Brain pericyte (primary cell): ENCODE measurements around the gene CLTA.
"Not testable (repeated sequence)": the region's sequence is repeated elsewhere in the genome, so short reads cannot be mapped to it uniquely, and the experiment has no call there.

Experiments
- DNase-seq: peaks from one replicate; pipeline ENCODE4 v3.0.0-alpha.2; 2012; ENCODE audit warnings: low read depth, low spot score

Gene CLTA

DNA sequence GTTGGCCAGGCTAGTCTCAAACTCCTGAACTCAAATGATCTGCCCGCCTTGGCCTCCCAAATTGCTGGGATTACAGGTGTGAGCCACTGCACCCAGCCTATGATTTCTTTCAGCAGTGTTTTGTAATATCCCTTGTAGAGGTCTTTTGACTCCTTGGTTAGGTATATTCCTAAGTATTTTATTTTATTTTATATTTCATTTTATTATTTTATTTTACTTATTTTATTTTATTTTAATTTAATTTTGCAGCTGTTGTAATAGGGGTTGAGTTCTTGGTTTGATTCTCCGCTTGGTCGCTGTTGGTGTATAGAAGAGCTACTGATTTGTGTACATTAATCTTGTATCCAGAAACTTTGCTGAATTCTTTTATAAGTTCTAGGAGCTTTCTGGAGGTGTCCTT lies 49.0 kb downstream of the CLTA start:
- DNase-seq: not testable (repeated sequence)

DNA sequence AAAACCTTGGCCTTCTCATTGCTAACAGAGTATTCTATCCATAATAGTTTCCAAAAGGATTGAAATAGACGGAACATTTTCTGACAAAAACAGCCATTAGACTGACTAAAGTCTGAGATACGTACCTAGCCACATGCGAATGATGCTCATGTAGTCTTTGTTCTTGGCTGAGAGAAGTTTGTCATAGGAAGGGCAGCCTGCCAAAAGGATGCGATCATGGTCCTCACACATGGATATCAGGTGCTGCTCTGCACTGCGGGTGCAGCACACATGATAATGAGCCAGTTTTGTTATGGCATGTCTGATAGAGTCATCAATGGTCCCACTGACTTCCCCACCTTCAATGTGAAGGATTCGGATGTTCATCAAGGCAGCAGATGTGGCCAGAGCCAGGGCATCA lies 55.2 kb downstream of the CLTA start:
- DNase-seq: no peak

DNA sequence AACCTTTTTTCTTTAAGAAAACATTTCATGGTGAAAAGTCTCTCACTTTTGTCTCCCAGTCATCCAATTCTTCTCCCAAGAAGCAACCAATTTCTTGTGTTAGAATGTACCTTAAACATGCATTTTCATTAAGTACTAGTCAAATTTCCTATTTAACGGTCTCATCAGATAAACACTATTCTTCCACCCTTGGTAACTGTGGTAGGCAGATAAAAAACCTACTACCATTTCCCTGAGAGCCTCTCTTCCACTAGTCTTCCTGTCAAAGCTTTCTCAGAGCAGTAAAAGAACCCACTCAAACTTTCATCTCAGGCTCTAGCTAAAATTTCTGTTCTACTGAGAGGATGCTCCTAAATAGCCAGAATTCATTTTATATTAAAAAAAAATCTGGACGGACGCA lies 56.6 kb downstream of the CLTA start:
- DNase-seq: no peak

DNA sequence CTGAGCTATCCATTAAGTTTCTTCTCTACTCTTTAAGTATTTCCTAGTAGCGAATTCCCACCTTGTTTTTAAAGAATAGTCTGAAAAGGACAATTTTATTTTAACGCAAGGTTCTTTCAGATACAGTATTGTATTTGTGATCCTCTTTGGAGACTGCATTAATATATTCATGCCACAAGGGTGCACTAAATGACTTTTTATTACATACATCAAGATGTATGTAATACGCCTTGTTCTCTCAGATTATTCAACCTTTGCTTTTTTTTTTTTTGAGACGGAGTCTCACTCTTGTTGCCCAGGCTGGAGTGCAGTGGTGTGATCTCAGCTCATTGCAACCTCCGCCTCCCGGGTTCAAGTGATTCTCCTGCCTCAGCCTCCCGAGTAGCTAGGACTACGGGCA lies 57.3 kb downstream of the CLTA start:
- DNase-seq: not testable (repeated sequence)

DNA sequence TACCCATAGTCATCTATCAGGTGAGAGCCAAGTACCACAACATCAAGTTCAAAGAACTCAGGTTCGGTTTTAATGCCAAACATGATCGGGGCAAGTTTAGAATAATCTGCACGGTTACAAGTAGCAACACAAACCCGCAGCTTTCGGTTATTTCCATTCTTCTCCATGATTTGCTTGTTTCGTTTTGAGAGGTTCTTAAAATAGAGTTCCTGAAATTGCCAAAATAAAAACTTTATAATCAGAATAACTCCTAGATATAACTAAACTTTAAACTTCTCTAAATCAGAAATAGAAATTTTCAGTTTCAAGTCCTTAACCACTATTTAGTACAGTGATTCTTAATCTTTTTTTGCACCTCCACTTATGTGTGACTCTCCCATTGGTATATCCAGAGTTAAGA lies 58.5 kb downstream of the CLTA start:
- DNase-seq: no peak

DNA sequence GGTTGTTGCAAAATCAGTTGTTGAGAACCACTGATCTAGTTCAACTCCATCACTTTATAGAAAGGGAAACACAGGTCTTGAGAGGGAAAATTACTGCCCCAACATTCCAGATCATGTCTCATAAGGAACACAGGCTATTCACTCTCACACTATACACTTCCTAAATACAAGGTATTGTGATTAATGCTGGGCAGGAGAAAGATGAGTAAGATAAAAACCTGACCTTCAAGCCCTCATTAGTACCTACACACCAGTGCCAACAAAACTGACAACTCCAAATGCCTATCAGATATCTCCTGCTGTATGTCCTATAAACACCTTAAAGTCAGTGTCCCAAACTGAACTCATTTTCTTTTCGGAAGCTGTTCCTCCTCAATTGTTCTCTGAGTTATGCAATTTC lies 59.4 kb downstream of the CLTA start:
- no peak for DNase-seq

DNA sequence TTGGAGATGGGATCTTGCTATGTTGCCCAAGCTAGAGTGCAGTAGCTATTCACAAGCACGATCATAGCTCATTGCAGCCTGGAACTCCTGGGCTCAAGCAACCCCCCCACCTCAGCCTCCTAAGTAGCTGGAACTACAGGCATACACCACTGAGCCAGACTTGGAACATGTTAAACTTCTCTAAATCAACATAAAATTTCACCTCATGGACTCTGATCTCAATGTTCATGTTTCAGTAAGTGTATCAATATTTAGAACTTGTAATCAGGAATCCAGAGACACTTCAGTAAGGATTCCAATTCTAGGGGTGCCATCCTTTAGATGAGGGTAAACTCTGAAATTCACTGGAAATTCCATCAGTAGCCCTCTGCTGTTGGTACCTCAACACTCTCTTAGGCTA lies 60.7 kb downstream of the CLTA start:
- DNase-seq: no peak

DNA sequence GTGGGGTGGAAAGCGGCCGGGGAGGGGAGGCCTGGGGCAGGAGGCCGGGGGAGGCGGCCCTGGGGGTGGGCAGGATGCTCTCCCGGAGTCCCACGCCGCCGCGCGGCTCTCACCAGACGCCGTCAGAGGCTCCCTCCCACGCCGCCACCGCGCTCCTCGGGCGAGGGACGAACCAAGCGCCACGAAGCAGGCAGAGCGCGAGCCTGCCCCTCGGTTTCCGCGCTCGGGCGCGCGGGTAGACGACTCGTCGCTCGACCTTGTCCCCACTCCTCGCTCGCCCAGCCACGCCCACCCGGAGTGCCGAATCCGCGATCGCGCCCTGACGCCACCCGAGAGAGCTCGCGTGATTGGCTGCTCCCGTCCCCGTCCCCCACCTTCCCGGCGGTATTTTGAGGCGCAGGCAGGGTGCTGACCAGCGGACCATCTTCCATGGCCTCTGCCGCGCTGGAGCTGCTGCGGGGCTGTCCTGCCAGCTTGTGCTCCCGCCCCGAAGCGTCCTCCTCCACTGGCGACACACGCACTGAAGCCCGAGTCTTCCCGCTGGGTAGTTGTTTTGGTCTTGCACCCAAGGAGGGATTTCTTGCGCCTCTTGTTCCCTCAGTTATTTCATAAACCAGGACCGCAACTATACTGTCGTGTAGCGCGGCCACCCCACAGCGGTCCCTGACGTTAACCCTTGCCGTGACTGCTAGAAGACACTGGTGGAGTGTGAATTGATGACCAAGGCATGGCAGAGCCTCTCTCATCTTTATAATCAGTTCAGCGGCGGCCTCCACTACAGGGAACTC lies 67.7 kb downstream of the CLTA start, which contains the start of gene GNE:
Gene GNE (minus strand): TSS at position 241 of the 788 bp plus-strand sequence. CDS start 9,093 bp downstream, outside the sequence.
- DNase-seq: peak; percentile 85

DNA sequence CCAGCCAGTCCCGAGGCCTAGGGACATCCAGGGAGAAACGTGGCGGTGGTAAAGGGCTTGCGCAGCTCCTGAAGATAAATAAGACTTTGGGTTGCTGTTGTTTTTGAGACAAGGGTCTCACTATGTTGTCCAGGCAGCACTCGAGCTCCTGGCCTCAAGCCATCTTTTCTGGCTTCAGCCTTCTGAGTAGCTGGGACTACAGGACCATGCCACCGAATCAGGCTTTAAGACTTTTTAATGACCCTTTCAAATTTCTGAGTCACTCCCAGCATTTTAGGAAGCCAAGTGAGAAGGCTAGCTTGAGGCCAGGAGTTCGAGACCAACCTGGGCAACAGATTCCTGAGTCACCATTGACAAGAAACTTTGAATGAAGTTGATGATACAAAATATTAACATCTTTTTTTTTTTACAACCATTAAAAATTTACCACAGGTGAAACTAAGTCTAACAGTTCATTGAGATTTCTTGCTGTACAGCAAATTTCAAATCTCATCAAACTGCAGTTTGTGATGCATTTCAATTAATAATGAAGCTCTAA lies 68.3 kb downstream of the CLTA start:
- no peak for DNase-seq
